DOHH2 (cell line): ENCODE results near the gene METRN.

Experiments used
- CTCF ChIP-seq: fragments of 200-600 bp; sonication (generic); IDR thresholded peaks from one replicate; pipeline ENCODE4 v1.5.1; 2014; ENCODE audit warnings: antibody characterized with exemption, mild to moderate bottlenecking, low read depth, low read length; ENCODE audit not compliant: poor library complexity, severe bottlenecking
- EZH2phosphoT487 ChIP-seq: fragments of 200-600 bp; sonication (generic); IDR thresholded peaks from 2 replicates; pipeline ENCODE4 v1.6.1; 2017; ENCODE audit warnings: borderline replicate concordance, mild to moderate bottlenecking, antibody characterized with exemption, low read length, moderate library complexity, mixed read lengths

GRCh38 chr16:692356-693108 is 22.4 kb upstream of the METRN start:
- TF ChIP-seq CTCF (no peak), EZH2phosphoT487 (no peak)
